Small intestine (tissue), 7 donors: ENCODE measurements around the gene ZNF558. TPM values are rescaled to one million over a fixed set of nuclear protein-coding genes. Genes with fewer than 3 reads are reported as not detected.
"Not testable (repeated sequence)": the region's sequence is repeated elsewhere in the genome, so short reads cannot be mapped to it uniquely, and the experiment has no call there.

Experiments
- DNase-seq, 2 donors: peaks; one replicate each; pipeline versions ENCODE4 v3.0.0 to v3.0.0-alpha.2; 2013
- FAIRE-seq: peaks from 2 replicates; lab custom pipeline; 2012; peaks lifted over from hg19 to GRCh38; lab: Jason Lieb, UNC
- H3K27ac ChIP-seq, 3 donors: one replicate each; pipeline ENCODE4 v1.5.1; 2013; ENCODE audit warnings: low read length in 2 of 3, mild to moderate bottlenecking in 2 of 3, control low read depth in 1 of 3, inconsistent platforms in 1 of 3, low read depth in 1 of 3, moderate library complexity in 1 of 3
- H3K27me3 ChIP-seq, 3 donors: one replicate each; pipeline ENCODE4 v1.6.1; 2013; ENCODE audit warnings: low read length in 3 of 3, inconsistent platforms in 1 of 3; ENCODE audit not compliant: control insufficient read depth in 3 of 3, insufficient read depth in 3 of 3
- H3K36me3 ChIP-seq, 3 donors: one replicate each; pipeline ENCODE4 v1.6.1; 2013; ENCODE audit warnings: low read length in 3 of 3, inconsistent platforms in 1 of 3, low read depth in 1 of 3, mild to moderate bottlenecking in 1 of 3, moderate library complexity in 1 of 3; ENCODE audit not compliant: control insufficient read depth in 3 of 3, insufficient read depth in 2 of 3
- H3K4me1 ChIP-seq, 3 donors: one replicate each; pipeline ENCODE4 v1.6.1; 2013; ENCODE audit warnings: low read length in 2 of 3, inconsistent platforms in 1 of 3, low read depth in 1 of 3, mild to moderate bottlenecking in 1 of 3, moderate library complexity in 1 of 3; ENCODE audit not compliant: control insufficient read depth in 3 of 3, insufficient read depth in 2 of 3
- H3K4me3 ChIP-seq, 3 donors: one replicate each; pipeline ENCODE4 v1.5.1; 2013; ENCODE audit warnings: low read length in 3 of 3, control low read depth in 1 of 3, inconsistent platforms in 1 of 3, low read depth in 1 of 3, mild to moderate bottlenecking in 1 of 3, moderate library complexity in 1 of 3
- H3K9me3 ChIP-seq, 2 donors: one replicate each; pipeline ENCODE4 v1.6.1; 2013; ENCODE audit warnings: low read depth in 1 of 2, low read length in 1 of 2; ENCODE audit not compliant: control insufficient read depth in 2 of 2, insufficient read depth in 1 of 2
- WGBS, 3 donors: extraction: QIAGEN DNeasy Blood & Tissue Kit; methylation state at CpG; one replicate each; pipeline ENCODE4 v1.1.7; 2013; 5-methylcytosine and 5-hydroxymethylcytosine counted together
- polyA plus RNA-seq, 4 donors: library from polyadenylated mRNA; stranded (reverse) in 3 of 4; unstranded in 1 of 4; fragments of 200-250 nt in 3 of 4; fragments of 120-200 nt in 1 of 4; gene quantifications; one replicate each; pipeline versions ENCODE4 v1.2.1 to v1.2.3, GENCODE V29; 2013
- donor health status: healthy with polysubstance abuse.
- donor health status: control.
- donor health status: control.
- donor health status: Bipolar disorder and iron deficiency.
- donor health status: healthy.

The ZNF558 gene
- polyA plus RNA-seq, 4 donors, result 6.8 to 29.4 (median 9.2) TPM

GRCh38 chr19:8821748-8822241, 10.3 kb downstream of the ZNF558 start:
- no peak for DNase-seq
- Histone ChIP-seq H3K4me1 (no peaks in the 10 kb centered on the region), H3K9me3 (peaks cover 4 to 38% of the 10 kb centered on the region in 2 donors), H3K4me3 (no peak overlapping the region), H3K36me3 (peaks cover 21 to 72% (median 40%) of the 10 kb centered on the region in 3 donors), H3K27ac (no peak overlapping the region), H3K27me3 (no peaks in the 10 kb centered on the region)
- WGBS, 3 donors, result 93 to 96% (median 94%) methylated on average over 5 of the region's 5 CpGs
- no peak for FAIRE-seq

GRCh38 chr19:8820234-8820633, 11.9 kb downstream of the ZNF558 start:
- no peak overlapping the region for H3K4me3 ChIP-seq
- no peaks in the 10 kb centered on the region for H3K4me1 ChIP-seq
- WGBS, 3 donors, result 96 to 98% (median 97%) methylated on average over 3 of the region's 3 CpGs
- H3K27ac ChIP-seq, result no peak overlapping the region
- H3K36me3 ChIP-seq, result peaks cover 26 to 70% (median 50%) of the 10 kb centered on the region in 3 donors
- FAIRE-seq, result no peak
- no peak for DNase-seq
- peaks cover 6 to 38% of the 10 kb centered on the region in 2 donors for H3K9me3 ChIP-seq
- no peaks in the 10 kb centered on the region for H3K27me3 ChIP-seq

GRCh38 chr19:8815780-8816179, 16.3 kb downstream of the ZNF558 start:
- H3K4me1 ChIP-seq, result no peaks in the 10 kb centered on the region
- no peak overlapping the region for H3K4me3 ChIP-seq
- peaks cover 29 to 42% (median 39%) of the 10 kb centered on the region in 3 donors for H3K36me3 ChIP-seq
- H3K27ac ChIP-seq, result no peak overlapping the region
- WGBS, 3 donors, result 92 to 95% (median 93%) methylated on average over 2 of the region's 2 CpGs
- DNase-seq (no peak), FAIRE-seq (no peak)
- H3K27me3 ChIP-seq, result no peaks in the 10 kb centered on the region
- peaks cover 7 to 45% of the 10 kb centered on the region in 2 donors for H3K9me3 ChIP-seq

GRCh38 chr19:8814176-8814575, 17.9 kb downstream of the ZNF558 start:
- WGBS, 3 donors, result 97 to 99% (median 97%) methylated on average over 3 of the region's 3 CpGs
- Histone ChIP-seq H3K4me3 (no peak overlapping the region), H3K27ac (no peak overlapping the region), H3K9me3 (peaks cover 9 to 45% of the 10 kb centered on the region in 2 donors), H3K36me3 (peaks cover 25 to 42% (median 27%) of the 10 kb centered on the region in 3 donors), H3K4me1 (no peaks in the 10 kb centered on the region), H3K27me3 (peaks cover 0 to 2% (median 0%) of the 10 kb centered on the region in 3 donors)
- FAIRE-seq (no peak), DNase-seq (no peak)

GRCh38 chr19:8811315-8812172, 20.6 kb downstream of the ZNF558 start:
- no peak for FAIRE-seq
- peaks cover 29 to 44% (median 34%) of the 10 kb centered on the region in 3 donors for H3K36me3 ChIP-seq
- 96 to 98% (median 98%) methylated on average over 10 of the region's 10 CpGs for WGBS, 3 donors

GRCh38 chr19:8806661-8807060, 25.4 kb downstream of the ZNF558 start:
- Histone ChIP-seq H3K9me3 (peaks cover 4 to 65% of the 10 kb centered on the region in 2 donors), H3K36me3 (peaks cover 17 to 20% (median 19%) of the 10 kb centered on the region in 3 donors), H3K4me3 (no peak overlapping the region), H3K27me3 (peaks cover 0 to 2% (median 0%) of the 10 kb centered on the region in 3 donors), H3K27ac (no peak overlapping the region), H3K4me1 (no peaks in the 10 kb centered on the region)
- no peak for FAIRE-seq
- DNase-seq, result no peak
- WGBS, 3 donors, result 92 to 100% (median 100%) methylated on average over 1 of the region's 1 CpG

More at GRCh38 chr19:8811315-8812172, 20.6 kb downstream of the ZNF558 start:
- Histone ChIP-seq H3K27ac (no peak overlapping the region), H3K4me1 (no peaks in the 10 kb centered on the region), H3K4me3 (no peak overlapping the region), H3K27me3 (peaks cover 0 to 2% (median 0%) of the 10 kb centered on the region in 3 donors), H3K9me3 (peaks cover 10 to 62% of the 10 kb centered on the region in 2 donors)
- DNase-seq, result no peak

- H3K27me3 ChIP-seq, result no peaks in the 10 kb centered on the region
- H3K36me3 ChIP-seq, result no peaks in the 10 kb centered on the region
- H3K9me3 ChIP-seq, result peaks cover 0 to 12% of the 10 kb centered on the region in 2 donors
- DNase-seq, result no peak
- 56 to 69% (median 63%) methylated on average over 1 of the region's 1 CpG for WGBS, 3 donors
- no peak for FAIRE-seq
- H3K4me3 ChIP-seq, result no peak overlapping the region
- no peaks in the 10 kb centered on the region for H3K4me1 ChIP-seq
- H3K27ac ChIP-seq, result no peak overlapping the region
Measured at GRCh38 chr19:8794823-8795222, 37.3 kb downstream of the ZNF558 start.

- not testable (repeated sequence) for H3K27me3 ChIP-seq, FAIRE-seq, H3K36me3 ChIP-seq, H3K4me3 ChIP-seq, H3K9me3 ChIP-seq, H3K27ac ChIP-seq, H3K4me1 ChIP-seq, DNase-seq
- WGBS, 3 donors, result 89 to 90% methylated on average over 6 of the region's 12 CpGs; no CpG with 5 or more reads in 1 of the 3 donors
Measured at GRCh38 chr19:8773587-8773986, 58.5 kb downstream of the ZNF558 start.
